Activated CD4-positive, alpha-beta T cell treated with anti-CD3 and anti-CD28 coated beads for 36 hours (primary cell): ENCODE data around the gene MEDAG. TPM values are rescaled to one million over a fixed set of nuclear protein-coding genes. Genes with fewer than 3 reads are reported as not detected.

Source experiments
- ATAC-seq: fragments of 200-7000 bp; cut with Tn5 transposase; one replicate; pipeline ENCODE4 v1.10.0; 2021; ENCODE audit warnings: mild to moderate bottlenecking, moderate library complexity
- CTCF ChIA-PET: fragments of 350-600 bp; sonication (Branson Sonifier 250); formaldehyde crosslinking; loops from one replicate; lab custom pipeline; 2021; ENCODE audit warnings: antibody characterized with exemption; lab: Charles Lee
- POLR2A ChIA-PET: fragments of 350-600 bp; sonication (Branson Sonifier 250); formaldehyde crosslinking; loops from one replicate; lab custom pipeline; 2021; ENCODE audit warnings: antibody characterized with exemption, inconsistent platforms; lab: Charles Lee
- DNase-seq: peaks from one replicate; pipeline ENCODE4 v3.0.0-alpha.2; 2020
- H3K27ac Mint-ChIP-seq: one replicate; pipeline ENCODE4 v1.8.0; 2021; ENCODE audit warnings: mixed read lengths
- H3K27me3 Mint-ChIP-seq: one replicate; pipeline ENCODE4 v1.8.0; 2021; ENCODE audit warnings: mixed read lengths
- H3K36me3 Mint-ChIP-seq: one replicate; pipeline ENCODE4 v1.8.0; 2021; ENCODE audit warnings: low read depth, mixed read lengths
- H3K4me1 Mint-ChIP-seq: one replicate; pipeline ENCODE4 v1.8.0; 2021; ENCODE audit warnings: mixed read lengths
- H3K4me3 Mint-ChIP-seq: one replicate; pipeline ENCODE4 v1.8.0; 2021; ENCODE audit warnings: mild to moderate bottlenecking, moderate library complexity, mixed read lengths
- H3K9me3 Mint-ChIP-seq: one replicate; pipeline ENCODE4 v1.8.0; 2021; ENCODE audit warnings: low read depth, mixed read lengths
- intact Hi-C, 2 experiments: fragments of 100-400 bp; cut with DNase I in 1 of 2; cut with micrococcal nuclease in 1 of 2; formaldehyde crosslinking; loops; one replicate each; pipeline versions ENCODE4 v1.14.2 to v1.15.1; 2022 to 2024; cut with DNase I, micrococcal nuclease
- total RNA-seq, 2 experiments: library from RNA; stranded (reverse); gene quantifications; one replicate each; pipeline ENCODE4 v1.2.3, GENCODE V29; 2021

MEDAG gene
- not detected for total RNA-seq

- Mint-ChIP-seq H3K27ac (no peak within 1 kb of the TSS), H3K27me3 (peaks cover 56% of the 10 kb centered on the region), H3K4me1 (peaks cover 7% of the 10 kb centered on the region), H3K36me3 (no peaks in the 10 kb centered on the region), H3K9me3 (no peaks in the 10 kb centered on the region), H3K4me3 (no peak within 1 kb of the TSS)
- DNase-seq, result no peak
- intact Hi-C loops, result no loop called here
- CTCF ChIA-PET, result no interaction called here
- ATAC-seq, result no peak
- POLR2A ChIA-PET, result no interaction called here
These were observed at the start of gene MEDAG for GRCh38 chr13:30905932-30906383. TSS of gene MEDAG (plus strand) at chr13:30906271. CDS start at chr13:30906516, 245 bp downstream.

GRCh38 chr13:30857018-30857417, 49.1 kb upstream of the MEDAG start:
- ATAC-seq, result no peak
- peaks cover 1% of the 10 kb centered on the region for H3K27me3 Mint-ChIP-seq
- no peak overlapping the region for H3K4me3 Mint-ChIP-seq
- no peak overlapping the region for H3K27ac Mint-ChIP-seq
- no peaks in the 10 kb centered on the region for H3K9me3 Mint-ChIP-seq
- no peaks in the 10 kb centered on the region for H3K36me3 Mint-ChIP-seq
- DNase-seq, result no peak
- CTCF ChIA-PET, result interaction anchor here (2.0 to 2.3 kb wide), 2 partner anchors 8 to 10 kb away, joined by 4 to 14 read pairs; no protein-coding TSS in a partner anchor
- no peaks in the 10 kb centered on the region for H3K4me1 Mint-ChIP-seq
- intact Hi-C loops, result no loop called here
- POLR2A ChIA-PET, result no interaction called here

- intact Hi-C loops, result no loop called here
- ChIA-PET CTCF (interaction anchor here (0.8 to 2.3 kb wide), 3 partner anchors 8 to 111 kb away, joined by 3 to 14 read pairs (median 4); no protein-coding TSS in a partner anchor), POLR2A (no interaction called here)
- DNase-seq (no peak), ATAC-seq (no peak)
- no peaks in the 10 kb centered on the region for H3K4me1 Mint-ChIP-seq
- no peak overlapping the region for H3K27ac Mint-ChIP-seq
- no peak overlapping the region for H3K4me3 Mint-ChIP-seq
- H3K9me3 Mint-ChIP-seq, result no peaks in the 10 kb centered on the region
- H3K27me3 Mint-ChIP-seq, result no peaks in the 10 kb centered on the region
- no peaks in the 10 kb centered on the region for H3K36me3 Mint-ChIP-seq
These were observed 48.4 kb upstream of the MEDAG start for GRCh38 chr13:30857636-30858035.

GRCh38 chr13:30859326-30859725, 46.7 kb upstream of the MEDAG start:
- H3K4me1 Mint-ChIP-seq, result no peaks in the 10 kb centered on the region
- no peaks in the 10 kb centered on the region for H3K9me3 Mint-ChIP-seq
- intact Hi-C loops, result no loop called here
- no peak overlapping the region for H3K27ac Mint-ChIP-seq
- no peak overlapping the region for H3K4me3 Mint-ChIP-seq
- ChIA-PET POLR2A (no interaction called here), CTCF (no interaction called here)
- DNase-seq (no peak), ATAC-seq (no peak)
- H3K27me3 Mint-ChIP-seq, result no peaks in the 10 kb centered on the region
- no peaks in the 10 kb centered on the region for H3K36me3 Mint-ChIP-seq

- no peak for ATAC-seq
- ChIA-PET CTCF (no interaction called here), POLR2A (no interaction called here)
- no peak for DNase-seq
- H3K36me3 Mint-ChIP-seq, result no peaks in the 10 kb centered on the region
- H3K27ac Mint-ChIP-seq, result no peak overlapping the region
- H3K9me3 Mint-ChIP-seq, result no peaks in the 10 kb centered on the region
- H3K27me3 Mint-ChIP-seq, result peaks cover 4% of the 10 kb centered on the region
- intact Hi-C loops, result loop anchor here in 1 of 2 experiments (10.0 kb wide), 1 partner anchor 706 kb away; no protein-coding TSS in a partner anchor
- peaks cover 8% of the 10 kb centered on the region for H3K4me1 Mint-ChIP-seq
- H3K4me3 Mint-ChIP-seq, result no peak overlapping the region
These were observed 44.9 kb upstream of the MEDAG start for GRCh38 chr13:30861163-30861562.

GRCh38 chr13:30861836-30862467, 44.1 kb upstream of the MEDAG start:
- ATAC-seq, result no peak
- Mint-ChIP-seq H3K36me3 (no peaks in the 10 kb centered on the region), H3K27ac (no peak overlapping the region), H3K27me3 (peaks cover 4% of the 10 kb centered on the region), H3K4me3 (no peak overlapping the region), H3K9me3 (no peaks in the 10 kb centered on the region), H3K4me1 (peaks cover 8% of the 10 kb centered on the region)
- ChIA-PET CTCF (no interaction called here), POLR2A (no interaction called here)
- DNase-seq, result no peak
- intact Hi-C loops, result loop anchor here in 1 of 2 experiments (10.0 kb wide), 1 partner anchor 707 kb away; no protein-coding TSS in a partner anchor

GRCh38 chr13:30862707-30863106, 43.4 kb upstream of the MEDAG start:
- no peaks in the 10 kb centered on the region for H3K36me3 Mint-ChIP-seq
- no peak overlapping the region for H3K27ac Mint-ChIP-seq
- ATAC-seq, result no peak
- ChIA-PET CTCF (interaction anchor here (1.1 to 1.8 kb wide), 2 partner anchors 13 to 60 kb away, joined by 3 to 5 read pairs; no protein-coding TSS in a partner anchor), POLR2A (no interaction called here)
- peaks cover 4% of the 10 kb centered on the region for H3K27me3 Mint-ChIP-seq
- peaks cover 8% of the 10 kb centered on the region for H3K4me1 Mint-ChIP-seq
- intact Hi-C loops, result loop anchor here in 1 of 2 experiments (10.0 kb wide), 1 partner anchor 708 kb away; no protein-coding TSS in a partner anchor
- H3K9me3 Mint-ChIP-seq, result no peaks in the 10 kb centered on the region
- H3K4me3 Mint-ChIP-seq, result no peak overlapping the region
- no peak for DNase-seq

GRCh38 chr13:30863231-30863630, 42.8 kb upstream of the MEDAG start:
- ATAC-seq (no peak), DNase-seq (no peak)
- H3K9me3 Mint-ChIP-seq, result no peaks in the 10 kb centered on the region
- ChIA-PET POLR2A (no interaction called here), CTCF (interaction anchor here (0.9 to 1.8 kb wide), 4 partner anchors 14 to 61 kb away, joined by 3 to 5 read pairs (median 3); no protein-coding TSS in a partner anchor)
- H3K4me3 Mint-ChIP-seq, result no peak overlapping the region
- peaks cover 4% of the 10 kb centered on the region for H3K27me3 Mint-ChIP-seq
- no peaks in the 10 kb centered on the region for H3K36me3 Mint-ChIP-seq
- intact Hi-C loops, result loop anchor here in 1 of 2 experiments (10.0 kb wide), 1 partner anchor 708 kb away; no protein-coding TSS in a partner anchor
- H3K27ac Mint-ChIP-seq, result no peak overlapping the region
- H3K4me1 Mint-ChIP-seq, result peaks cover 8% of the 10 kb centered on the region

- no peak for DNase-seq
- ChIA-PET CTCF (interaction anchor here (0.9 to 1.8 kb wide), 4 partner anchors 14 to 61 kb away, joined by 3 to 5 read pairs (median 3); no protein-coding TSS in a partner anchor), POLR2A (no interaction called here)
- H3K27me3 Mint-ChIP-seq, result peaks cover 4% of the 10 kb centered on the region
- no peak overlapping the region for H3K4me3 Mint-ChIP-seq
- no peak overlapping the region for H3K27ac Mint-ChIP-seq
- H3K4me1 Mint-ChIP-seq, result peaks cover 8% of the 10 kb centered on the region
- no peaks in the 10 kb centered on the region for H3K36me3 Mint-ChIP-seq
- no peak for ATAC-seq
- H3K9me3 Mint-ChIP-seq, result no peaks in the 10 kb centered on the region
- intact Hi-C loops, result loop anchor here (2.0 to 10.0 kb wide), 2 partner anchors 189 to 709 kb away; no protein-coding TSS in a partner anchor
These were observed 42.3 kb upstream of the MEDAG start for GRCh38 chr13:30863796-30864195.

GRCh38 chr13:30864433-30865122, 41.5 kb upstream of the MEDAG start:
- H3K4me3 Mint-ChIP-seq, result no peak overlapping the region
- H3K27me3 Mint-ChIP-seq, result peaks cover 5% of the 10 kb centered on the region
- no peaks in the 10 kb centered on the region for H3K9me3 Mint-ChIP-seq
- H3K4me1 Mint-ChIP-seq, result peaks cover 8% of the 10 kb centered on the region
- ChIA-PET CTCF (interaction anchor here (0.7 to 1.9 kb wide), 9 partner anchors 8 to 349 kb away, joined by 3 to 15 read pairs (median 5); no protein-coding TSS in a partner anchor), POLR2A (no interaction called here)
- H3K27ac Mint-ChIP-seq, result no peak overlapping the region
- intact Hi-C loops, result loop anchor here (1.0 to 10.0 kb wide), 6 partner anchors 56 to 732 kb away; no protein-coding TSS in a partner anchor
- DNase-seq, result no peak
- H3K36me3 Mint-ChIP-seq, result no peaks in the 10 kb centered on the region
- ATAC-seq, result no peak
